ENCODE measurements around the gene OR10G3.

OR10G3 gene

GRCh38 chr14:21535545-21536417, 44.1 kb downstream of the OR10G3 start:
- no peak for DNase-seq

GRCh38 chr14:21534576-21534975, 45.3 kb downstream of the OR10G3 start:
- DNase-seq = no peak

GRCh38 chr14:21533294-21533693, 46.6 kb downstream of the OR10G3 start:
- DNase-seq = no peak

- no peak for DNase-seq
These were observed 50.4 kb downstream of the OR10G3 start for GRCh38 chr14:21529515-21529914.

GRCh38 chr14:21528381-21529348, 51.2 kb downstream of the OR10G3 start:
- no peak for DNase-seq

GRCh38 chr14:21527318-21527679, 52.6 kb downstream of the OR10G3 start:
- no peak for DNase-seq

- DNase-seq = no peak
These were observed 53.1 kb downstream of the OR10G3 start for GRCh38 chr14:21526672-21527317.

GRCh38 chr14:21525962-21526671, 53.8 kb downstream of the OR10G3 start, which contains the start of gene SALL2:
Gene SALL2 (minus strand): TSS chr14:21526346. CDS start chr14:21526127, 219 bp downstream.
- peak; percentile 80 for DNase-seq

- DNase-seq = no peak
These were observed 54.3 kb downstream of the OR10G3 start for GRCh38 chr14:21525571-21525961.

GRCh38 chr14:21524575-21525490, 55.0 kb downstream of the OR10G3 start:
- no peak for DNase-seq

- DNase-seq = no peak
These were observed 56.7 kb downstream of the OR10G3 start for GRCh38 chr14:21523203-21523602.

- DNase-seq = no peak
These were observed 58.4 kb downstream of the OR10G3 start for GRCh38 chr14:21521501-21521900.

- DNase-seq = no peak
These were observed 59.1 kb downstream of the OR10G3 start for GRCh38 chr14:21520767-21521166.

GRCh38 chr14:21518725-21519124, 61.2 kb downstream of the OR10G3 start:
- no peak for DNase-seq
